ENCODE measurements around the gene EXT2.

DNA sequence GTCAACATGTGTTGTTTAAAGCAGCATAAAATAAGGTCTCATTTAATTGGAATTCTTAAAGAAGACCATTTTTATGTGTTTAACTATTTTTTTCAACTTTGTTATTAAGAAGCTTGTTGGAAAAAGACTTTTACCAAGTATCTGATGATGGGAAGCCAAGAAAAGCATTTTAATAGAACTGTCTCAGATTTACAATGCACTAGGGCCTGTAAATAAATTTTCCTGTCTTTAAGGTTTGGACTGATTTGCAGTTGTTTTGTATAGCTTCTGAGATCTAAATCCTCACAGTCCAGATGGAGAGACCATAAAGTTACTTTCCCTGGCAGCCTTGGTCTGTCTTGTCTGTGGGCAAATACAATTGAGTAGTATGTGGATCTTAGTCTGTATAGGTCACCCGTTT is 41.6 kb downstream of the EXT2 start:
- TF ChIP-seq, protein P1, sequence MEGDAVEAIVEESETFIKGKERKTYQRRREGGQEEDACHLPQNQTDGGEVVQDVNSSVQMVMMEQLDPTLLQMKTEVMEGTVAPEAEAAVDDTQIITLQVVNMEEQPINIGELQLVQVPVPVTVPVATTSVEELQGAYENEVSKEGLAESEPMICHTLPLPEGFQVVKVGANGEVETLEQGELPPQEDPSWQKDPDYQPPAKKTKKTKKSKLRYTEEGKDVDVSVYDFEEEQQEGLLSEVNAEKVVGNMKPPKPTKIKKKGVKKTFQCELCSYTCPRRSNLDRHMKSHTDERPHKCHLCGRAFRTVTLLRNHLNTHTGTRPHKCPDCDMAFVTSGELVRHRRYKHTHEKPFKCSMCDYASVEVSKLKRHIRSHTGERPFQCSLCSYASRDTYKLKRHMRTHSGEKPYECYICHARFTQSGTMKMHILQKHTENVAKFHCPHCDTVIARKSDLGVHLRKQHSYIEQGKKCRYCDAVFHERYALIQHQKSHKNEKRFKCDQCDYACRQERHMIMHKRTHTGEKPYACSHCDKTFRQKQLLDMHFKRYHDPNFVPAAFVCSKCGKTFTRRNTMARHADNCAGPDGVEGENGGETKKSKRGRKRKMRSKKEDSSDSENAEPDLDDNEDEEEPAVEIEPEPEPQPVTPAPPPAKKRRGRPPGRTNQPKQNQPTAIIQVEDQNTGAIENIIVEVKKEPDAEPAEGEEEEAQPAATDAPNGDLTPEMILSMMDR (IDR thresholded peaks at IDR 0.05 in 2 of 3, conservative IDR thresholded peaks at IDR 0.05 in 1 of 3; ENCODE audit: control insufficient read depth in 2 of 3, extremely low read depth in 1 of 3, insufficient read depth in 1 of 3, low read depth in 3 of 3, low read length in 3 of 3) = no peak
- TF ChIP-seq, protein P2, sequence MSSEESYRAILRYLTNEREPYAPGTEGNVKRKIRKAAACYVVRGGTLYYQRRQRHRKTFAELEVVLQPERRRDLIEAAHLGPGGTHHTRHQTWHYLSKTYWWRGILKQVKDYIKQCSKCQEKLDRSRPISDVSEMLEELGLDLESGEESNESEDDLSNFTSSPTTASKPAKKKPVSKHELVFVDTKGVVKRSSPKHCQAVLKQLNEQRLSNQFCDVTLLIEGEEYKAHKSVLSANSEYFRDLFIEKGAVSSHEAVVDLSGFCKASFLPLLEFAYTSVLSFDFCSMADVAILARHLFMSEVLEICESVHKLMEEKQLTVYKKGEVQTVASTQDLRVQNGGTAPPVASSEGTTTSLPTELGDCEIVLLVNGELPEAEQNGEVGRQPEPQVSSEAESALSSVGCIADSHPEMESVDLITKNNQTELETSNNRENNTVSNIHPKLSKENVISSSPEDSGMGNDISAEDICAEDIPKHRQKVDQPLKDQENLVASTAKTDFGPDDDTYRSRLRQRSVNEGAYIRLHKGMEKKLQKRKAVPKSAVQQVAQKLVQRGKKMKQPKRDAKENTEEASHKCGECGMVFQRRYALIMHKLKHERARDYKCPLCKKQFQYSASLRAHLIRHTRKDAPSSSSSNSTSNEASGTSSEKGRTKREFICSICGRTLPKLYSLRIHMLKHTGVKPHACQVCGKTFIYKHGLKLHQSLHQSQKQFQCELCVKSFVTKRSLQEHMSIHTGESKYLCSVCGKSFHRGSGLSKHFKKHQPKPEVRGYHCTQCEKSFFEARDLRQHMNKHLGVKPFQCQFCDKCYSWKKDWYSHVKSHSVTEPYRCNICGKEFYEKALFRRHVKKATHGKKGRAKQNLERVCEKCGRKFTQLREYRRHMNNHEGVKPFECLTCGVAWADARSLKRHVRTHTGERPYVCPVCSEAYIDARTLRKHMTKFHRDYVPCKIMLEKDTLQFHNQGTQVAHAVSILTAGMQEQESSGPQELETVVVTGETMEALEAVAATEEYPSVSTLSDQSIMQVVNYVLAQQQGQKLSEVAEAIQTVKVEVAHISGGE (CRISPR knock-in tag; IDR thresholded peaks at IDR 0.05) = no peak
- TF ChIP-seq POLR2AphosphoS5 (IDR thresholded peaks at IDR 0.05; ENCODE audit: low read length) (no peak), JUND (IDR thresholded peaks at IDR 0.05; ENCODE audit: low read depth, low read length) (no peak), TAF1 (IDR thresholded peaks at IDR 0.05; ENCODE audit: borderline replicate concordance, low read depth, low read length) (no peak), ATF7 (IDR thresholded peaks at IDR 0.05; ENCODE audit: low read depth) (no peak)

Data from GM12878 (cell line).